Neural progenitor cell (in vitro differentiated cells): ENCODE results near the gene PRR22. TPM values are rescaled to one million over a fixed set of nuclear protein-coding genes. Genes with fewer than 3 reads are reported as not detected.

ENCODE experiments used
- DNase-seq: peaks from one replicate; pipeline ENCODE4 v3.0.0-alpha.2; 2016; ENCODE audit warnings: low spot score
- H2AFZ ChIP-seq: fragments of 200-600 bp; sonication (generic); replicated peaks from 2 replicates; pipeline ENCODE4 v1.6.1; 2016; ENCODE audit warnings: antibody characterized with exemption
- H3F3A ChIP-seq: fragments of 200-600 bp; sonication (generic); 2 replicates; pipeline ENCODE4 v1.6.1; 2016; ENCODE audit warnings: antibody characterized with exemption, low read depth
- H3K27ac ChIP-seq: fragments of 200-600 bp; sonication (generic); 2 replicates; pipeline ENCODE4 v1.5.1; 2016; ENCODE audit warnings: mild to moderate bottlenecking
- H3K27me3 ChIP-seq: fragments of 200-600 bp; sonication (generic); 2 replicates; pipeline ENCODE4 v1.6.1; 2016; ENCODE audit warnings: mild to moderate bottlenecking, moderate library complexity
- H3K36me3 ChIP-seq: fragments of 200-600 bp; sonication (generic); 2 replicates; pipeline ENCODE4 v1.5.1; 2016
- H3K4me1 ChIP-seq: fragments of 200-600 bp; sonication (generic); 2 replicates; pipeline ENCODE4 v1.6.1; 2016; ENCODE audit warnings: mixed run types
- H3K4me2 ChIP-seq: fragments of 200-600 bp; sonication (generic); 2 replicates; pipeline ENCODE4 v1.6.1; 2016
- H3K4me3 ChIP-seq: fragments of 200-600 bp; sonication (generic); 2 replicates; pipeline ENCODE4 v1.5.1; 2016
- H3K79me2 ChIP-seq: fragments of 200-600 bp; sonication (generic); 2 replicates; pipeline ENCODE4 v1.6.1; 2016; ENCODE audit warnings: low read depth
- H3K9ac ChIP-seq: fragments of 200-600 bp; sonication (generic); 2 replicates; pipeline ENCODE4 v1.6.1; 2016
- H3K9me3 ChIP-seq: fragments of 200-600 bp; sonication (generic); 2 replicates; pipeline ENCODE4 v1.5.1; 2016; ENCODE audit warnings: low read depth
- H4K20me1 ChIP-seq: fragments of 200-600 bp; sonication (generic); 2 replicates; pipeline ENCODE4 v1.6.1; 2016; ENCODE audit warnings: low read depth
- H3K27ac Mint-ChIP-seq: 3 replicates; pipeline ENCODE4 v1.8.0; 2021; ENCODE audit warnings: mixed read lengths
- H3K27me3 Mint-ChIP-seq: 2 replicates; pipeline ENCODE4 v1.8.0; 2022; ENCODE audit warnings: low read depth, mild to moderate bottlenecking, inconsistent platforms, moderate library complexity, mixed read lengths; ENCODE audit not compliant: insufficient read depth
- H3K36me3 Mint-ChIP-seq: 3 replicates; pipeline ENCODE4 v1.8.0; 2021; ENCODE audit warnings: mixed read lengths
- H3K4me1 Mint-ChIP-seq: 3 replicates; pipeline ENCODE4 v1.8.0; 2021; ENCODE audit warnings: mixed read lengths
- H3K4me3 Mint-ChIP-seq: 3 replicates; pipeline ENCODE4 v1.8.0; 2021; ENCODE audit warnings: mild to moderate bottlenecking, moderate library complexity, mixed read lengths
- H3K9me3 Mint-ChIP-seq: 3 replicates; pipeline ENCODE4 v1.8.0; 2020; ENCODE audit warnings: mixed read lengths
- EZH2 ChIP-seq: fragments of 200-600 bp; sonication (generic); IDR thresholded peaks from 2 replicates; pipeline ENCODE4 v1.6.1; 2017; ENCODE audit warnings: antibody characterized with exemption, mild to moderate bottlenecking, moderate library complexity
- EZH2phosphoT487 ChIP-seq: fragments of 200-600 bp; sonication (generic); IDR thresholded peaks from 2 replicates; pipeline ENCODE4 v1.6.1; 2017; ENCODE audit warnings: antibody characterized with exemption
- total RNA-seq: library from RNA; depleted of rRNA; stranded (reverse); fragments of >200 nt; gene quantifications from 2 replicates; pipeline ENCODE4 v1.2.3, GENCODE V29; 2015; ENCODE audit warnings: low replicate concordance
- TF ChIP-seq, protein P1 (sequence below): fragments of 200-600 bp; sonication (generic); IDR thresholded peaks from 2 replicates; pipeline ENCODE4 v1.5.1; 2017; ENCODE audit warnings: antibody characterized with exemption, mild to moderate bottlenecking

The PRR22 gene
- total RNA-seq, 1 donor from 2014 or later = not detected

- Mint-ChIP-seq H3K36me3 (no peaks in the 10 kb centered on the region), H3K27ac (no peak overlapping the region), H3K27me3 (peaks cover 13% of the 10 kb centered on the region), H3K9me3 (no peaks in the 10 kb centered on the region), H3K4me1 (peaks cover 12% of the 10 kb centered on the region), H3K4me3 (no peak overlapping the region)
- no peaks in the 10 kb centered on the region for H3K36me3 ChIP-seq
- H3K27ac ChIP-seq = no peak overlapping the region
- H3K9ac ChIP-seq = no peak overlapping the region
- H4K20me1 ChIP-seq = peaks cover 5% of the 10 kb centered on the region
- H2AFZ ChIP-seq = no peak overlapping the region
- no peak for DNase-seq
- no peaks in the 10 kb centered on the region for H3K79me2 ChIP-seq
- H3K4me3 ChIP-seq = no peak overlapping the region
- TF ChIP-seq, protein P1, sequence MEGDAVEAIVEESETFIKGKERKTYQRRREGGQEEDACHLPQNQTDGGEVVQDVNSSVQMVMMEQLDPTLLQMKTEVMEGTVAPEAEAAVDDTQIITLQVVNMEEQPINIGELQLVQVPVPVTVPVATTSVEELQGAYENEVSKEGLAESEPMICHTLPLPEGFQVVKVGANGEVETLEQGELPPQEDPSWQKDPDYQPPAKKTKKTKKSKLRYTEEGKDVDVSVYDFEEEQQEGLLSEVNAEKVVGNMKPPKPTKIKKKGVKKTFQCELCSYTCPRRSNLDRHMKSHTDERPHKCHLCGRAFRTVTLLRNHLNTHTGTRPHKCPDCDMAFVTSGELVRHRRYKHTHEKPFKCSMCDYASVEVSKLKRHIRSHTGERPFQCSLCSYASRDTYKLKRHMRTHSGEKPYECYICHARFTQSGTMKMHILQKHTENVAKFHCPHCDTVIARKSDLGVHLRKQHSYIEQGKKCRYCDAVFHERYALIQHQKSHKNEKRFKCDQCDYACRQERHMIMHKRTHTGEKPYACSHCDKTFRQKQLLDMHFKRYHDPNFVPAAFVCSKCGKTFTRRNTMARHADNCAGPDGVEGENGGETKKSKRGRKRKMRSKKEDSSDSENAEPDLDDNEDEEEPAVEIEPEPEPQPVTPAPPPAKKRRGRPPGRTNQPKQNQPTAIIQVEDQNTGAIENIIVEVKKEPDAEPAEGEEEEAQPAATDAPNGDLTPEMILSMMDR = no peak
- TF ChIP-seq EZH2phosphoT487 (no peak), EZH2 (no peak)
- no peaks in the 10 kb centered on the region for H3K9me3 ChIP-seq
- no peak overlapping the region for H3K4me2 ChIP-seq
- peaks cover 4% of the 10 kb centered on the region for H3K4me1 ChIP-seq
- H3K27me3 ChIP-seq = no peaks in the 10 kb centered on the region
- H3F3A ChIP-seq = peaks cover 21% of the 10 kb centered on the region
Observed at GRCh38 chr19:5825178-5825577, 40.6 kb upstream of the PRR22 start.

- Histone ChIP-seq H3K27me3 (no peaks in the 10 kb centered on the region), H3K27ac (no peak overlapping the region), H3K9me3 (no peaks in the 10 kb centered on the region), H3K9ac (no peak overlapping the region), H2AFZ (no peak overlapping the region), H3F3A (peaks cover 21% of the 10 kb centered on the region), H3K36me3 (no peaks in the 10 kb centered on the region), H4K20me1 (peaks cover 5% of the 10 kb centered on the region), H3K4me2 (no peak overlapping the region), H3K79me2 (no peaks in the 10 kb centered on the region), H3K4me3 (no peak overlapping the region), H3K4me1 (peaks cover 4% of the 10 kb centered on the region)
- no peaks in the 10 kb centered on the region for H3K36me3 Mint-ChIP-seq
- peaks cover 8% of the 10 kb centered on the region for H3K4me1 Mint-ChIP-seq
- H3K27ac Mint-ChIP-seq = no peak overlapping the region
- H3K9me3 Mint-ChIP-seq = no peaks in the 10 kb centered on the region
- TF ChIP-seq EZH2 (no peak), EZH2phosphoT487 (no peak)
- TF ChIP-seq, protein P1 = no peak
- no peak for DNase-seq
- no peak overlapping the region for H3K4me3 Mint-ChIP-seq
- peaks cover 13% of the 10 kb centered on the region for H3K27me3 Mint-ChIP-seq
Observed at GRCh38 chr19:5824751-5825150, 40.2 kb upstream of the PRR22 start.

DNA sequence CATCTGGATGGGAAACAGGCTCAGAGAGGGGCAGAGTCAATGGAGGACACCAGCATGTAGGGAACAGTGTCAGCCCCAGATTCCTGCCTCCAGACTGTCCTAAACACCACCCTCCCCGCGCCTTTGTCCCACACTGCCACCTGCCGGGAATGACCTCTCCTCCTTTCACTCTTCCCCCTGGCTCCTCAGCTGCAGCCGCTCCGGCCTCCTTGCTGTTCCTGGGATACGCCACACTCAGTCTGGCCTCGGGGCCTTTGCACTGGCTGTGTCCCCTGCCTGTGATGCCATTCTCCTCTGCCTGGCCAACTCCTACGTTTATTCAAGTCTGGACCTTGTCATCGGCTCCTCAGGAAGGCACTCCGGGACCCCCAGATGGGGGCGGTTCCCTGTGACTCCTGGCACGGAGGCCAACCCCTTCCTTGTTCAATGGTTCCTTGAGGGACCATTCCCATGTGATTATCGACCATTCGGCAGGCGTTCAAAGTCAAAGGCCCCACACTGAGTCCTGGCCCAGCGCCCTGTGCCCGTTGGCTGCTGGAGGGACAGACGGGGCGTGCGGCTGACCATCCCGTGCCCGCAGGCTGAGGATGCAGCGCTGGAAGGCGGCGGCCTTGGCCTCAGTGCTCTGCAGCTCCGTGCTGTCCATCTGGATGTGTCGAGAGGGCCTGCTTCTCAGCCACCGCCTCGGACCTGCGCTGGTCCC lies 39.2 kb upstream of the PRR22 start:
- TF ChIP-seq, protein P1 = no peak
- TF ChIP-seq EZH2 (no peak), EZH2phosphoT487 (no peak)
- peaks cover 8% of the 10 kb centered on the region for H3K4me1 Mint-ChIP-seq
- H3K4me3 Mint-ChIP-seq = peak overlapping the region; percentile 57
- peaks cover 13% of the 10 kb centered on the region for H3K27me3 Mint-ChIP-seq
- H3K27me3 ChIP-seq = no peaks in the 10 kb centered on the region
- H3K36me3 Mint-ChIP-seq = no peaks in the 10 kb centered on the region
- H3K4me3 ChIP-seq = no peak overlapping the region
- H3K36me3 ChIP-seq = no peaks in the 10 kb centered on the region
- DNase-seq = no peak
- no peaks in the 10 kb centered on the region for H3K79me2 ChIP-seq
- H3F3A ChIP-seq = peaks cover 21% of the 10 kb centered on the region
- H3K4me2 ChIP-seq = no peak overlapping the region
- no peak overlapping the region for H3K27ac Mint-ChIP-seq
- H3K4me1 ChIP-seq = peaks cover 4% of the 10 kb centered on the region
- H3K9me3 ChIP-seq = no peaks in the 10 kb centered on the region
- H4K20me1 ChIP-seq = peaks cover 5% of the 10 kb centered on the region
- H2AFZ ChIP-seq = no peak overlapping the region
- H3K27ac ChIP-seq = no peak overlapping the region
- H3K9ac ChIP-seq = no peak overlapping the region
- H3K9me3 Mint-ChIP-seq = no peaks in the 10 kb centered on the region
